Astrocyte (in vitro differentiated cells and primary cell): Measurements from ENCODE around the gene AKIP1. TPM values are rescaled to one million over a fixed set of nuclear protein-coding genes. Genes with fewer than 3 reads are reported as not detected.
"Not testable (repeated sequence)": the region's sequence is repeated elsewhere in the genome, so short reads cannot be mapped to it uniquely, and the experiment has no call there.

Source experiments
- DNase-seq: peaks from one replicate; pipeline ENCODE4 v3.0.0-alpha.2; 2010; ENCODE audit warnings: low read depth
- FAIRE-seq: peaks from 2 replicates; lab custom pipeline; 2011; peaks lifted over from hg19 to GRCh38; lab: Jason Lieb, UNC
- H2AFZ ChIP-seq: 2 replicates; pipeline ENCODE4 v1.6.0; 2012; ENCODE audit warnings: low read depth, low read length, inconsistent platforms
- H3K27ac ChIP-seq: 2 replicates; pipeline ENCODE4 v1.5.1; 2011; ENCODE audit warnings: low read depth, low read length, inconsistent platforms
- H3K27me3 ChIP-seq: 2 replicates; pipeline ENCODE4 v1.6.0; 2011; ENCODE audit warnings: low read length, inconsistent platforms; ENCODE audit not compliant: insufficient read depth
- H3K36me3 ChIP-seq: 2 replicates; pipeline ENCODE4 v1.5.1; 2011; ENCODE audit warnings: low read length, inconsistent platforms; ENCODE audit not compliant: insufficient read depth
- H3K4me1 ChIP-seq: 2 replicates; pipeline ENCODE4 v1.5.1; 2011; ENCODE audit warnings: low read length, inconsistent platforms; ENCODE audit not compliant: insufficient read depth
- H3K4me2 ChIP-seq: 2 replicates; pipeline ENCODE4 v1.6.0; 2012; ENCODE audit warnings: low read length, inconsistent platforms
- H3K4me3 ChIP-seq: 2 replicates; pipeline ENCODE4 v1.5.1; 2011; ENCODE audit warnings: low read depth, mild to moderate bottlenecking, low read length, inconsistent platforms; ENCODE audit not compliant: insufficient read depth
- H3K79me2 ChIP-seq: 2 replicates; pipeline ENCODE4 v1.6.0; 2012; ENCODE audit warnings: mild to moderate bottlenecking, low read length, inconsistent platforms; ENCODE audit not compliant: insufficient read depth
- H3K9ac ChIP-seq: 2 replicates; pipeline ENCODE4 v1.6.0; 2012; ENCODE audit warnings: mild to moderate bottlenecking, low read length, inconsistent platforms
- H3K9me3 ChIP-seq: 2 replicates; pipeline ENCODE4 v1.5.1; 2012; ENCODE audit warnings: low read depth, mild to moderate bottlenecking, low read length, inconsistent platforms; ENCODE audit not compliant: insufficient read depth
- H4K20me1 ChIP-seq: 2 replicates; pipeline ENCODE4 v1.6.0; 2012; ENCODE audit warnings: low read length, inconsistent platforms; ENCODE audit not compliant: insufficient read depth
- H3K27ac Mint-ChIP-seq: one replicate; pipeline ENCODE4 v1.8.0; 2021; ENCODE audit warnings: mild to moderate bottlenecking, mixed read lengths; ENCODE audit not compliant: unreplicated experiment
- H3K27me3 Mint-ChIP-seq: one replicate; pipeline ENCODE4 v1.8.0; 2021; ENCODE audit warnings: low read depth, mixed read lengths; ENCODE audit not compliant: unreplicated experiment
- H3K36me3 Mint-ChIP-seq: one replicate; pipeline ENCODE4 v1.8.0; 2021; ENCODE audit warnings: low read depth, mixed read lengths; ENCODE audit not compliant: unreplicated experiment
- H3K4me1 Mint-ChIP-seq: one replicate; pipeline ENCODE4 v1.8.0; 2021; ENCODE audit warnings: low read depth, mixed read lengths; ENCODE audit not compliant: unreplicated experiment
- H3K4me3 Mint-ChIP-seq: one replicate; pipeline ENCODE4 v1.8.0; 2021; ENCODE audit warnings: mild to moderate bottlenecking, moderate library complexity, mixed read lengths; ENCODE audit not compliant: unreplicated experiment
- H3K9me3 Mint-ChIP-seq: one replicate; pipeline ENCODE4 v1.8.0; 2021; ENCODE audit warnings: mild to moderate bottlenecking, mixed read lengths; ENCODE audit not compliant: unreplicated experiment
- CTCF ChIP-seq: IDR thresholded peaks from 2 replicates; pipeline ENCODE4 v1.5.1; 2011; ENCODE audit warnings: low read depth, mild to moderate bottlenecking, inconsistent platforms, low read length, moderate library complexity; ENCODE audit not compliant: insufficient read depth
- EZH2 ChIP-seq: IDR thresholded peaks from 2 replicates; pipeline ENCODE4 v1.6.1; 2012; ENCODE audit warnings: mild to moderate bottlenecking, low read length, inconsistent platforms; ENCODE audit not compliant: insufficient read depth
- total RNA-seq: library from RNA; stranded (reverse); gene quantifications from 2 replicates; pipeline ENCODE4 v1.2.1, GENCODE V29; 2021

AKIP1 gene
- total RNA-seq, 1 donor from 2014 or later: 48.2 TPM

- DNase-seq (peak; percentile 8), FAIRE-seq (no peak)
- no peaks in the 10 kb centered on the region for H3K36me3 Mint-ChIP-seq
- Histone ChIP-seq H3K36me3 (no peaks in the 10 kb centered on the region), H3K27me3 (no peaks in the 10 kb centered on the region), H3K4me3 (peak overlapping the region; percentile 73), H3K4me1 (peaks cover 24% of the 10 kb centered on the region), H3K27ac (peak overlapping the region; percentile 79), H4K20me1 (no peaks in the 10 kb centered on the region), H3K9ac (peak overlapping the region; percentile 84), H3K79me2 (peaks cover 29% of the 10 kb centered on the region), H3K4me2 (peak overlapping the region; percentile 88), H2AFZ (no peak overlapping the region), H3K9me3 (no peaks in the 10 kb centered on the region)
- TF ChIP-seq CTCF (no peak), EZH2 (no peak)
- H3K27ac Mint-ChIP-seq: peak overlapping the region; percentile 93
- peak overlapping the region; percentile 89 for H3K4me3 Mint-ChIP-seq
- no peaks in the 10 kb centered on the region for H3K27me3 Mint-ChIP-seq
- H3K9me3 Mint-ChIP-seq: no peaks in the 10 kb centered on the region
- H3K4me1 Mint-ChIP-seq: peaks cover 29% of the 10 kb centered on the region
These were observed 39.0 kb upstream of the AKIP1 start for GRCh38 chr11:8871962-8872361.

GRCh38 chr11:8873741-8874405, 37.1 kb upstream of the AKIP1 start:
- no peak overlapping the region for H3K27ac ChIP-seq
- H3K4me3 ChIP-seq: no peak overlapping the region
- peaks cover 14% of the 10 kb centered on the region for H3K4me1 Mint-ChIP-seq
- H3K4me1 ChIP-seq: peaks cover 14% of the 10 kb centered on the region
- no peak for TF ChIP-seq EZH2
- no peak for TF ChIP-seq CTCF
- peak overlapping the region; percentile 10 for H3K4me2 ChIP-seq
- no peak overlapping the region for H3K4me3 Mint-ChIP-seq
- H3K9me3 Mint-ChIP-seq: no peaks in the 10 kb centered on the region
- H3K36me3 ChIP-seq: no peaks in the 10 kb centered on the region
- DNase-seq: no peak
- H3K9ac ChIP-seq: no peak overlapping the region
- no peaks in the 10 kb centered on the region for H3K9me3 ChIP-seq
- no peak overlapping the region for H2AFZ ChIP-seq
- H3K36me3 Mint-ChIP-seq: no peaks in the 10 kb centered on the region
- no peaks in the 10 kb centered on the region for H3K27me3 ChIP-seq
- no peaks in the 10 kb centered on the region for H3K27me3 Mint-ChIP-seq
- H4K20me1 ChIP-seq: no peaks in the 10 kb centered on the region
- FAIRE-seq: peak; percentile 65
- H3K27ac Mint-ChIP-seq: no peak overlapping the region
- H3K79me2 ChIP-seq: peaks cover 12% of the 10 kb centered on the region

GRCh38 chr11:8878771-8879170, 32.2 kb upstream of the AKIP1 start:
- peaks cover 5% of the 10 kb centered on the region for H3K4me1 Mint-ChIP-seq
- H3K4me1 ChIP-seq: no peaks in the 10 kb centered on the region
- no peaks in the 10 kb centered on the region for H3K79me2 ChIP-seq
- no peak overlapping the region for H3K27ac Mint-ChIP-seq
- TF ChIP-seq EZH2: no peak
- H4K20me1 ChIP-seq: no peaks in the 10 kb centered on the region
- H3K9ac ChIP-seq: no peak overlapping the region
- FAIRE-seq (no peak), DNase-seq (no peak)
- no peaks in the 10 kb centered on the region for H3K36me3 ChIP-seq
- no peaks in the 10 kb centered on the region for H3K27me3 ChIP-seq
- no peaks in the 10 kb centered on the region for H3K27me3 Mint-ChIP-seq
- H3K9me3 ChIP-seq: no peaks in the 10 kb centered on the region
- H3K9me3 Mint-ChIP-seq: no peaks in the 10 kb centered on the region
- H3K4me3 ChIP-seq: no peak overlapping the region
- no peak overlapping the region for H2AFZ ChIP-seq
- H3K27ac ChIP-seq: no peak overlapping the region
- H3K36me3 Mint-ChIP-seq: no peaks in the 10 kb centered on the region
- H3K4me3 Mint-ChIP-seq: no peak overlapping the region
- no peak overlapping the region for H3K4me2 ChIP-seq

- H3K36me3 Mint-ChIP-seq, H3K9me3 ChIP-seq, FAIRE-seq, H3K27ac Mint-ChIP-seq, H3K27me3 ChIP-seq, H3K9me3 Mint-ChIP-seq, H4K20me1 ChIP-seq, H3K4me3 Mint-ChIP-seq, H3K79me2 ChIP-seq, H3K4me2 ChIP-seq, H3K4me3 ChIP-seq, H3K4me1 ChIP-seq, H3K27ac ChIP-seq, H3K27me3 Mint-ChIP-seq, DNase-seq, H3K4me1 Mint-ChIP-seq, H2AFZ ChIP-seq, H3K36me3 ChIP-seq, H3K9ac ChIP-seq: not testable (repeated sequence)
These were observed 29.4 kb upstream of the AKIP1 start for GRCh38 chr11:8881585-8881984.
